Left lung (tissue), 10 donors: Measurements from ENCODE around the gene MIB1. TPM values are rescaled to one million over a fixed set of nuclear protein-coding genes. Genes with fewer than 3 reads are reported as not detected.
A peak's percentile ranks its signal among the peaks of the same experiment; 100 is the strongest.
"Not testable (repeated sequence)": the region's sequence is repeated elsewhere in the genome, so short reads cannot be mapped to it uniquely, and the experiment has no call there.

ENCODE experiments used
- ATAC-seq: fragments of 200-7000 bp; cut with Tn5 transposase; one replicate; pipeline ENCODE4 v1.9.1; 2020; ENCODE audit warnings: moderate library complexity
- DNase-seq, 4 donors: peaks; one replicate each; pipeline ENCODE4 v3.0.0-alpha.2; 2013 to 2020
- H3K27ac ChIP-seq, 2 donors: fragments of 200-600 bp; sonication (generic) in 1 of 2; one replicate each; pipeline versions ENCODE4 v1.5.0 to v1.8.0; 2020 to 2021
- H3K27me3 ChIP-seq, 2 donors: fragments of 200-600 bp; sonication (generic) in 1 of 2; one replicate each; pipeline versions ENCODE4 v1.5.0 to v1.8.0; 2020 to 2021
- H3K36me3 ChIP-seq, 2 donors: fragments of 200-600 bp; sonication (generic) in 1 of 2; one replicate each; pipeline versions ENCODE4 v1.5.0 to v1.8.0; 2020 to 2021
- H3K4me1 ChIP-seq, 2 donors: fragments of 200-600 bp; one replicate each; pipeline ENCODE4 v1.8.0; 2021
- H3K4me3 ChIP-seq, 2 donors: fragments of 200-600 bp; sonication (generic) in 1 of 2; one replicate each; pipeline versions ENCODE4 v1.5.0 to v1.8.0; 2020 to 2021; ENCODE audit warnings: mild to moderate bottlenecking in 1 of 2
- H3K9me3 ChIP-seq, 2 donors: fragments of 200-600 bp; sonication (generic) in 1 of 2; one replicate each; pipeline versions ENCODE4 v1.5.0 to v1.8.0; 2020 to 2021
- intact Hi-C, 2 donors: fragments of 100-400 bp; cut with DNase I; formaldehyde crosslinking; loops; one replicate each; pipeline versions ENCODE4 v1.11.2 to v1.14.2; 2022
- polyA plus RNA-seq, 6 donors: library from polyadenylated mRNA; unstranded; fragments of 120-200 nt; gene quantifications; one replicate each; pipeline ENCODE4 v1.2.1, GENCODE V29; 2013; ENCODE audit not compliant: insufficient read length in 6 of 6
- total RNA-seq, 2 donors: library from RNA; stranded (reverse); fragmentation: NEBNext Ultra II Directional; extraction: Animal tissue kit (Norgen Biotek cat#: 25700); gene quantifications; one replicate each; pipeline ENCODE4 v1.2.1, GENCODE V29; 2021
- TF ChIP-seq, protein P1 (sequence below), 2 donors: fragments of 200-600 bp; sonication (generic) in 1 of 2; IDR thresholded peaks; one replicate each; pipeline versions ENCODE4 v1.5.0 to v1.8.0; 2021; ENCODE audit warnings: antibody characterized with exemption in 2 of 2
- donor health status: DM: no; HTN: yes; CAD: no.
- donor health status: DM: no; HTN: no; CAD: no.

MIB1 gene
- total and polyA plus RNA-seq, 8 donors: 26.3 to 64.3 (median 58.3) TPM

DNA sequence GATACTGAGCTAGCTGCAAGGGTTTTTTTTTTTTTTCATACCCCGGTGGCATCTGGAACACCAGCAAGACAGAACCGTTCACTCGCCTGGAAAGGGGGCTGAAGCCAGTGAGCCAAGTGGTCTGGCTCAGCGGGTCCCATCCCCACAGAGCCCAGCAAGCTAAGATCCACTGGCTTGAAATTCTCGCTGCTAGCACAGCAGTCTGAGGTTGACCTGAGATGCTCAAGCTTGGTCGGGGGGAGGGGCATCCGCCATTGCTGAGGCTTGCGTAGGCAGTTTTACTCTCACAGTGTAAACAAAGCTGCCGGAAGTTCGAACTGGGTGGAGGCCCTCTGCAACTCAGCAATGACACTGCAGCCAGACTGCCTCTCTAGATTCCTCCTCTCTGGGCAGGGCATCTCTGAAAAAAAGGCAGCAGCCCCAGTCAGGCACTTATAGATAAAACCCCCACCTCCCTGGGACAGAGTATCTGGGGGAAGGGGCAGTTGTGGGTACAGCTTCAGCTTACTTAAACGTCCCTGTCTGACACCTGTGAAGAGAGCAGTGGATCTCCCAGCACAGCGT is 5.1 kb upstream of the MIB1 start:
- Histone ChIP-seq H3K4me1 (peaks cover 4 to 13% of the 10 kb centered on the region in 2 donors), H3K36me3 (no peaks in the 10 kb centered on the region), H3K4me3 (no peak overlapping the region), H3K27me3 (no peaks in the 10 kb centered on the region), H3K27ac (peak overlapping the region; percentile 26 to 42), H3K9me3 (no peaks in the 10 kb centered on the region)
- ATAC-seq (peak; percentile 14), DNase-seq (peak in 2 of 4 donors; percentile 48 to 52)
- intact Hi-C loops: loop anchor here in 1 of 2 donors (10.0 kb wide), 1 partner anchor 51 kb away; no protein-coding TSS in a partner anchor
- TF ChIP-seq, protein P1, sequence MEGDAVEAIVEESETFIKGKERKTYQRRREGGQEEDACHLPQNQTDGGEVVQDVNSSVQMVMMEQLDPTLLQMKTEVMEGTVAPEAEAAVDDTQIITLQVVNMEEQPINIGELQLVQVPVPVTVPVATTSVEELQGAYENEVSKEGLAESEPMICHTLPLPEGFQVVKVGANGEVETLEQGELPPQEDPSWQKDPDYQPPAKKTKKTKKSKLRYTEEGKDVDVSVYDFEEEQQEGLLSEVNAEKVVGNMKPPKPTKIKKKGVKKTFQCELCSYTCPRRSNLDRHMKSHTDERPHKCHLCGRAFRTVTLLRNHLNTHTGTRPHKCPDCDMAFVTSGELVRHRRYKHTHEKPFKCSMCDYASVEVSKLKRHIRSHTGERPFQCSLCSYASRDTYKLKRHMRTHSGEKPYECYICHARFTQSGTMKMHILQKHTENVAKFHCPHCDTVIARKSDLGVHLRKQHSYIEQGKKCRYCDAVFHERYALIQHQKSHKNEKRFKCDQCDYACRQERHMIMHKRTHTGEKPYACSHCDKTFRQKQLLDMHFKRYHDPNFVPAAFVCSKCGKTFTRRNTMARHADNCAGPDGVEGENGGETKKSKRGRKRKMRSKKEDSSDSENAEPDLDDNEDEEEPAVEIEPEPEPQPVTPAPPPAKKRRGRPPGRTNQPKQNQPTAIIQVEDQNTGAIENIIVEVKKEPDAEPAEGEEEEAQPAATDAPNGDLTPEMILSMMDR (IDR thresholded peaks at IDR 0.05): no peak

DNA sequence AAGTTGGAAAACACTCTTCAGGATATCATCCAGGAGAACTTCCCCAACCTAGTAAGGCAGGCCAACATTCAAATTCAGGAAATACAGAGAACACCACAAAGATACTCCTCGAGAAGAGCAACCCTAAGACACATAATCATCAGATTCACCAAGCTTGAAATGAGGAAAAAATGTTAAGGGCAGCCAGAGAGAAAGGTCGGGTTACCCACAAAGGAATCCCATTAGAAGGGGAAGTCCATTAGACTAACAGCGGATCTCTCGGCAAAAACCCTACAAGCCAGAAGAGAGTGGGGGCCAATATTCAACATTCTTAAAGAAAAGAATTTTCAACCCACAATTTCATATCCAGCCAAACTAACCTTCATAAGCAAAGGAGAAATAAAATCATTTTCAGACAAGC is 3.7 kb upstream of the MIB1 start:
- intact Hi-C loops: loop anchor here in 1 of 2 donors (10.0 kb wide), 1 partner anchor 52 kb away; no protein-coding TSS in a partner anchor
- not testable (repeated sequence) for ATAC-seq
- H3K4me1 ChIP-seq: peaks cover 4 to 17% of the 10 kb centered on the region in 2 donors

DNA sequence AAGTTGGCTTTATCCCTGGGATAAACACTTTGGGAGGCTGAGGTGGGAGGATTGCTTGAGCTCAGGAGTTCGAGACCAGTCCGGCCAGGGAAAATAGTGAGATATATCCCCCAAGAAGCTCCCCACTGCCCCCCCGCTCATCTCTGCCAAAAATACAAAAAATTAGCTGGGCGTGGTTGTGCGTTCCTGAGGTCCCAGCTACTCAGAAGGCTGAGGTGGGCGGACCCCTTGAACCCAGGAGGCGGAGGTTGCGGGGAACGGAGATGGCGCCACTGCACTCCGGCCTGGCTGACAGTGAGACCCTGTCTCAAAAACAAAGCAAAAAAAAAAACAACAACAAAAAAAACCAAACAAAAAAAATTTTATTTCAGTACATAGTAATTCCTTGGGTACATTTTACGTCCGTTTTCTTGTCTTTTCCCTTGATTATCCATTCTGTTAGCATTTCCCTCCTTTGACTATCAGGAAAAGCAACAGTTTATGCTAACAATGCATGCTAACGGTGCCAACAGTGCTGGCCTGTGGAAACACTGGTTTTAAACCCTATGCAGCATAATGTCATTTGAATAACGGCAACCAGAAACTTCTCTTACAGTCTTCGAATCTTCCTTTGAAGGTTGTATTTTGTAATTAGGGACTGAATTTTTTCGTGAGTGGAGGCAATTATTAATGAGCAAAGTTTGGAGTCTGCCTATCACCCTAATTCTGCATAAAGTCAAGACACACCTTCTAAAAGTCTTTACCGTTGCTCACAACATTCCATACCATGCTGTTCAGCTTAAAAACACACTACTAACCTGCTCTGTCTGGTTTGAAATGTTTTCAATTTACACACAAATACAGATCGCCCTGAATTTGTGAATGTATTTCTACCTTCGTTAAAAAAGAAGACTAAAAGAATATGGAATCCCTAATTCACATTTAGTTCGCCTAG is 721 bp upstream of the MIB1 start:
- peak in 2 of 4 donors; percentile 31 to 36 for DNase-seq
- intact Hi-C loops: loop anchor here in 1 of 2 donors (5.0 to 10.0 kb wide), 2 partner anchors 38 to 55 kb away; partner anchors contain the start of gene ABHD3
- ATAC-seq: peak; percentile 12
- peak overlapping the region; percentile 97 to 98 for H3K27ac ChIP-seq
- TF ChIP-seq, protein P1 (IDR thresholded peaks at IDR 0.05): no peak
- no peaks in the 10 kb centered on the region for H3K9me3 ChIP-seq
- H3K4me3 ChIP-seq: peak overlapping the region in 1 of 2 donors; percentile 93
- peaks cover 7 to 36% of the 10 kb centered on the region in 2 donors for H3K4me1 ChIP-seq
- no peaks in the 10 kb centered on the region for H3K27me3 ChIP-seq
- H3K36me3 ChIP-seq: no peaks in the 10 kb centered on the region

More for the DNA sequence above, 3.7 kb upstream of the MIB1 start:
- H3K36me3 ChIP-seq, H3K27ac ChIP-seq, H3K9me3 ChIP-seq, DNase-seq, H3K27me3 ChIP-seq, H3K4me3 ChIP-seq: not testable (repeated sequence)

DNA sequence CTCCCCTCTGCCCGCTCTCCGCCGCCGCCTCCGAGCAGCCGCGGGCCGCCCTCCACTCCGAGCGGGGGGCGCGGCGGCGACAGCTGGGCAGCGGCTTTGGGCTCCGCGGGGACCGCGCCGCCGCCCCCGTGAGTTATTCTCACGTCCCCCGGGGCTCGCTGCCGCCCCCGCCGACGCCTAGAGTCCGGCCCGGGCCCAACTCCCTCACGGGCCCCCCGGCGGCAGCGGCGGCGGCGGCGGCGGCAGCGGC is 645 bp downstream of the MIB1 start:
- Histone ChIP-seq H3K27ac (peak overlapping the region; percentile 97 to 98), H3K9me3 (no peaks in the 10 kb centered on the region), H3K27me3 (no peaks in the 10 kb centered on the region), H3K4me1 (peaks cover 7 to 36% of the 10 kb centered on the region in 2 donors), H3K36me3 (no peaks in the 10 kb centered on the region), H3K4me3 (peak overlapping the region; percentile 93 to 95)
- ATAC-seq: no peak
- intact Hi-C loops: loop anchor here in 1 of 2 donors (5.0 kb wide), 1 partner anchor 39 kb away; the partner anchor contains the start of gene ABHD3
- DNase-seq: peak in 2 of 4 donors; percentile 23 to 90
- TF ChIP-seq, protein P1 (IDR thresholded peaks at IDR 0.05): no peak

DNA sequence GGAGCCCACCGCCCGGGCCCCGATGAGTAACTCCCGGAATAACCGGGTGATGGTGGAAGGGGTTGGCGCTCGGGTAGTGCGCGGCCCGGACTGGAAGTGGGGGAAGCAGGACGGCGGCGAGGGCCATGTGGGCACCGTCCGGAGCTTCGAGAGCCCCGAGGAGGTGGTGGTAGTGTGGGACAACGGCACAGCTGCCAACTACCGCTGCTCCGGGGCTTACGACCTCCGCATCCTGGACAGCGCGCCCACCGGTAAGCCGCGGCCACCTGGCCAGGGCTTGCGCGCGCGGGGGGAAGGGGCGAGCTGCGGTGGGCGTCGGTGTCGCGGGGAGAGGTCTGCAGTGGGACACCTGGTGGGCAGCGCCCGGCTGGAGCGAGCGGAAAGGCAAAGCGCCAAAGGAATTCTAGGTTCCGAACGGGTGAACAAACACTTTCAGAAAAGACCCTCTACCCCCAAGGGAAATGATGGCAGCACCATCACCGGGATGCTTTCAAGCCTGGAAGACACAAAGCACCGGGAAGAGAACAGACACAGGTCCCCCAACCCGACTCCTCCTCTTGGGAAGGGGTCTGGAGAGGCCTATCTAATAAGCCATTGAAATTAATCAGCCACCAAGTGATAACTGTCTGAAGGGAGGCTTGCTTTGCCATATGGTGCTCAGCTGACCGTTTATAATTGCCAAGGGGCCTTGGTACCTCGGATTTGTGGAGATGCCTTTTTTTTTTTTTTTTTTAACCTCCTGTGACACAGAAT is 1.1 kb downstream of the MIB1 start:
- Histone ChIP-seq H3K27me3 (no peaks in the 10 kb centered on the region), H3K36me3 (no peaks in the 10 kb centered on the region), H3K4me3 (peak overlapping the region; percentile 93 to 95), H3K9me3 (no peaks in the 10 kb centered on the region), H3K4me1 (peaks cover 7 to 36% of the 10 kb centered on the region in 2 donors), H3K27ac (peak overlapping the region; percentile 97 to 98)
- intact Hi-C loops: loop anchor here in 1 of 2 donors (5.0 kb wide), 1 partner anchor 39 kb away; the partner anchor contains the start of gene ABHD3
- TF ChIP-seq, protein P1 (IDR thresholded peaks at IDR 0.05): no peak
- ATAC-seq (no peak), DNase-seq (peak; percentile 25 to 88 (median 44))
